ENCODE measurements around the gene RAB6B.

Gene RAB6B

GRCh38 chr3:133895208-133896001 lies at the start of gene RAB6B:
RAB6B (minus strand) TSS chr3:133895882; CDS start chr3:133895466, 416 bp downstream.
- no peak within 1 kb of the TSS for H3K27ac ChIP-seq

GRCh38 chr3:133944641-133945380 lies 49.1 kb upstream of the RAB6B start:
- peak; percentile 66 for DNase-seq (ENCODE audit: low spot score)
- Histone ChIP-seq H3K4me3 (no peak overlapping the region), H3K27ac (peak overlapping the region in 1 of 2 donors; percentile 69)
- no peak for TF ChIP-seq CTCF (IDR thresholded peaks at IDR 0.05)

More at GRCh38 chr3:133895208-133896001, at the start of gene RAB6B:
- H3K4me3 ChIP-seq: peak within 1 kb of the TSS; percentile 90
- no peak for DNase-seq (ENCODE audit: low spot score)
- no peak for TF ChIP-seq CTCF (IDR thresholded peaks at IDR 0.05)

GRCh38 chr3:133944181-133944580 lies 48.5 kb upstream of the RAB6B start:
- peak overlapping the region in 1 of 2 donors; percentile 69 for H3K27ac ChIP-seq
- DNase-seq (ENCODE audit: low spot score): peak; percentile 61
- H3K4me3 ChIP-seq: no peak overlapping the region
- TF ChIP-seq CTCF (IDR thresholded peaks at IDR 0.05): no peak

- TF ChIP-seq CTCF (IDR thresholded peaks at IDR 0.05): no peak
- Histone ChIP-seq H3K4me3 (no peak overlapping the region), H3K27ac (peak overlapping the region in 1 of 2 donors; percentile 69)
- DNase-seq (ENCODE audit: low spot score): peak; percentile 59
Observed at GRCh38 chr3:133943639-133944141, 48.0 kb upstream of the RAB6B start.

- peak overlapping the region; percentile 22 for H3K27ac ChIP-seq
- no peak for TF ChIP-seq CTCF (IDR thresholded peaks at IDR 0.05)
- DNase-seq (ENCODE audit: low spot score): no peak
- H3K4me3 ChIP-seq: no peak overlapping the region
Observed at GRCh38 chr3:133943031-133943535, 47.4 kb upstream of the RAB6B start.

GRCh38 chr3:133941415-133941821 lies 45.7 kb upstream of the RAB6B start:
- no peak overlapping the region for H3K27ac ChIP-seq
- TF ChIP-seq CTCF (IDR thresholded peaks at IDR 0.05): no peak
- DNase-seq (ENCODE audit: low spot score): peak; percentile 61
- H3K4me3 ChIP-seq: no peak overlapping the region

Measured in coronary artery (tissue), 2 donors.